Measurements from ENCODE around the gene CD44.

The CD44 gene

GRCh38 chr11:35136311-35136710 is 2.7 kb upstream of the CD44 start:
- Histone ChIP-seq H3K36me3 (ENCODE audit: control insufficient read depth, insufficient read depth, low read length) (no peaks in the 10 kb centered on the region; the same call in 1 of the 2 replicates), H3K27me3 (replicated peaks; ENCODE audit: control insufficient read depth, insufficient read depth, low read length) (no peaks in the 10 kb centered on the region), H3K4me3 (replicated peaks; ENCODE audit: low read depth, low read length) (no peak overlapping the region)
- no peak for DNase-seq (ENCODE audit: extremely low read depth, insufficient read length)
- no peak for TF ChIP-seq CTCF (IDR thresholded peaks at IDR 0.05; ENCODE audit: insufficient read depth, low read length, poor library complexity, severe bottlenecking)

DNA sequence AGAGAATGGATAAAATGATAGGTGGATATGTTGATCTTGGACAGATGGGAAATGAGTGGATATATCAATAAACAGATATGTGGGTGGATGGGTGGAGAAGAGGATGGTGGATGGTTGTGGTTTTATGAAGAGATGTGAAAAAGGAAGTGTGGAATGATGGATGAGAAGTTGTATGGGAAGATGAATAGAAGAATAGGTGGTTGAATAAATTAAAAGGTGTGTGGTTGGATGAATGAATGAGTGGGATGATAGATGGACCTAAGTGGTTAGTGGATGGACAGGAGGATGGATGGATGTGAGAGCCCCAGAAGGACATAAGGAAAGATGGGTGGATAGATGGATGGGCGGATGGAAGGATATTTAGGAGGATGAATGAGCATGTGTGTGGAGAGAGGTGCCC is 913 bp upstream of the CD44 start:
- no peak for DNase-seq (ENCODE audit: extremely low read depth, insufficient read length)
- peak overlapping the region; percentile 84 for H3K4me3 ChIP-seq (replicated peaks; ENCODE audit: low read depth, low read length)
- no peaks in the 10 kb centered on the region; the same call in 1 of the 2 replicates for H3K36me3 ChIP-seq (ENCODE audit: control insufficient read depth, insufficient read depth, low read length)
- TF ChIP-seq CTCF (IDR thresholded peaks at IDR 0.05; ENCODE audit: insufficient read depth, low read length, poor library complexity, severe bottlenecking): no peak
- no peaks in the 10 kb centered on the region for H3K27me3 ChIP-seq (replicated peaks; ENCODE audit: control insufficient read depth, insufficient read depth, low read length)

DNA sequence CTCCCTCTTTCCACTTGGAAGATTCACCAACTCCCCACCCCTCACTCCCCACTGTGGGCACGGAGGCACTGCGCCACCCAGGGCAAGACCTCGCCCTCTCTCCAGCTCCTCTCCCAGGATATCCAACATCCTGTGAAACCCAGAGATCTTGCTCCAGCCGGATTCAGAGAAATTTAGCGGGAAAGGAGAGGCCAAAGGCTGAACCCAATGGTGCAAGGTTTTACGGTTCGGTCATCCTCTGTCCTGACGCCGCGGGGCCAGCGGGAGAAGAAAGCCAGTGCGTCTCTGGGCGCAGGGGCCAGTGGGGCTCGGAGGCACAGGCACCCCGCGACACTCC is 397 bp upstream of the CD44 start:
- peak overlapping the region; percentile 84 for H3K4me3 ChIP-seq (replicated peaks; ENCODE audit: low read depth, low read length)
- no peak for TF ChIP-seq CTCF (IDR thresholded peaks at IDR 0.05; ENCODE audit: insufficient read depth, low read length, poor library complexity, severe bottlenecking)
- H3K36me3 ChIP-seq (ENCODE audit: control insufficient read depth, insufficient read depth, low read length): no peaks in the 10 kb centered on the region; the same call in 1 of the 2 replicates
- no peaks in the 10 kb centered on the region for H3K27me3 ChIP-seq (replicated peaks; ENCODE audit: control insufficient read depth, insufficient read depth, low read length)
- DNase-seq (ENCODE audit: extremely low read depth, insufficient read length): no peak

DNA sequence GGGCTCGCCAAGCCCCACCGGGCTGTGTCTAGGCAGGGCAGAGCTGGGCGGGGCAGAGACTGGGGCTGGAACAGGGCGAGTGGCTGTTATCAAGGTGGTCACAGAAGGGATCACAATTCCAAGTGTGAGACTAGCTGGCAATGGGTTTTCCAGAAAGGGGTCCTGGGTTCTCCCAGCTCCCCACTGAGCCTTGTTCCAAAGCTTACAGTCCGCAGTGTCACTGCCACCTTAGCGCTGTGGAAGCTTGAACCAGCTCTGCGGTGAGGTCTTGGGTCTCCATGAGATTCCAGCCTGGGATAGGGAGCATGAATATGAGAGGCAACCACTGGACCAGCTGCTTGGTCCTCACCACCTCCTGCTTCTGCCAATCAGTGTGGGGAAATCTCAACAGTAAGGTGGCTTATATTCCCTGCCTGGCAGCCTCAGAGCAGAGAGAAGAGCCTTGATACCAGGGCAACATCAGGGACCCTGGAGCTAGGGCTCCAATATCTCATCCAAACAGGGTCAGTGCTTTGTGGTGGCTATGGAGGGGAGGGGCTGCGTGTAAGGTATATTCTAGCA is 831 bp downstream of the CD44 start:
- Histone ChIP-seq H3K27me3 (replicated peaks; ENCODE audit: control insufficient read depth, insufficient read depth, low read length) (no peaks in the 10 kb centered on the region), H3K36me3 (ENCODE audit: control insufficient read depth, insufficient read depth, low read length) (no peaks in the 10 kb centered on the region; the same call in 1 of the 2 replicates), H3K4me3 (replicated peaks; ENCODE audit: low read depth, low read length) (peak overlapping the region; percentile 84)
- no peak for DNase-seq (ENCODE audit: extremely low read depth, insufficient read length)
- no peak for TF ChIP-seq CTCF (IDR thresholded peaks at IDR 0.05; ENCODE audit: insufficient read depth, low read length, poor library complexity, severe bottlenecking)

- H3K27me3 ChIP-seq (replicated peaks; ENCODE audit: control insufficient read depth, insufficient read depth, low read length): no peaks in the 10 kb centered on the region
- peak overlapping the region; percentile 84 for H3K4me3 ChIP-seq (replicated peaks; ENCODE audit: low read depth, low read length)
- no peak for TF ChIP-seq CTCF (IDR thresholded peaks at IDR 0.05; ENCODE audit: insufficient read depth, low read length, poor library complexity, severe bottlenecking)
- DNase-seq (ENCODE audit: extremely low read depth, insufficient read length): no peak
- no peaks in the 10 kb centered on the region; the same call in 1 of the 2 replicates for H3K36me3 ChIP-seq (ENCODE audit: control insufficient read depth, insufficient read depth, low read length)
These were observed 2.1 kb downstream of the CD44 start for GRCh38 chr11:35141071-35141470.

GRCh38 chr11:35141571-35141971 is 2.6 kb downstream of the CD44 start:
- no peak for TF ChIP-seq CTCF (IDR thresholded peaks at IDR 0.05; ENCODE audit: insufficient read depth, low read length, poor library complexity, severe bottlenecking)
- peak overlapping the region; percentile 84 for H3K4me3 ChIP-seq (replicated peaks; ENCODE audit: low read depth, low read length)
- DNase-seq (ENCODE audit: extremely low read depth, insufficient read length): no peak
- no peaks in the 10 kb centered on the region for H3K27me3 ChIP-seq (replicated peaks; ENCODE audit: control insufficient read depth, insufficient read depth, low read length)
- peaks cover 1% of the 10 kb centered on the region for H3K36me3 ChIP-seq (ENCODE audit: control insufficient read depth, insufficient read depth, low read length)
